Measurements from ENCODE around the gene CRIP1.

CRIP1 gene

GRCh38 chr14:105485739-105486162 is 935 bp upstream of the CRIP1 start:
- no peaks in the 10 kb centered on the region for H4K20me1 ChIP-seq (ENCODE audit: insufficient read depth, low read length)
- no peaks in the 10 kb centered on the region for H3K36me3 ChIP-seq (replicated peaks; ENCODE audit: insufficient read depth, low read length)
- TF ChIP-seq CTCF (IDR thresholded peaks at IDR 0.05; ENCODE audit: low read length) (peak; percentile 17; the same call in 1 of the 2 replicates), EZH2 (optimal IDR thresholded peaks at IDR 0.05; ENCODE audit: low read depth, low read length) (no peak)
- no peak overlapping the region for H2AFZ ChIP-seq (ENCODE audit: low read length)
- no peaks in the 10 kb centered on the region for H3K9me3 ChIP-seq (replicated peaks; ENCODE audit: insufficient read depth, low read length)
- H3K27me3 ChIP-seq (replicated peaks; ENCODE audit: insufficient read depth, low read length): peaks cover 10% of the 10 kb centered on the region; the same call in 1 of the 2 replicates
- no peak overlapping the region for H3K4me3 ChIP-seq (ENCODE audit: low read length)
- no peaks in the 10 kb centered on the region for H3K9me2 ChIP-seq (replicated peaks; ENCODE audit: insufficient read depth, low read length)
- peaks cover 16% of the 10 kb centered on the region for H3K79me2 ChIP-seq (ENCODE audit: low read length)
- H3K27ac ChIP-seq (ENCODE audit: low read length): no peak overlapping the region
- peaks cover 17% of the 10 kb centered on the region; the same call in 1 of the 2 replicates for H3K4me1 ChIP-seq (ENCODE audit: low read length)
- peaks cover 8% of the 10 kb centered on the region; the same call in 1 of the 2 replicates for H3F3A ChIP-seq (ENCODE audit: insufficient read depth, low read length)
- no peak overlapping the region for H3K4me2 ChIP-seq (ENCODE audit: low read depth, low read length)
- DNase-seq: no peak
- H3K9ac ChIP-seq (ENCODE audit: low read length): no peak overlapping the region

GRCh38 chr14:105486974-105487448 is 325 bp downstream of the CRIP1 start:
- Histone ChIP-seq H3K36me3 (replicated peaks; ENCODE audit: insufficient read depth, low read length) (no peaks in the 10 kb centered on the region), H3K27ac (ENCODE audit: low read length) (peak overlapping the region; percentile 66; the same call in 1 of the 2 replicates), H3K4me3 (ENCODE audit: low read length) (peak overlapping the region; percentile 87), H3K4me2 (ENCODE audit: low read depth, low read length) (peak overlapping the region; percentile 87), H3K9me2 (replicated peaks; ENCODE audit: insufficient read depth, low read length) (no peaks in the 10 kb centered on the region), H4K20me1 (ENCODE audit: insufficient read depth, low read length) (0 out of 2 replicates have a peak, but pooled peaks cover 3% of the 10 kb centered on the region), H3K9ac (ENCODE audit: low read length) (peak overlapping the region; percentile 77), H3K27me3 (replicated peaks; ENCODE audit: insufficient read depth, low read length) (peaks cover 10% of the 10 kb centered on the region; the same call in 1 of the 2 replicates), H3K79me2 (ENCODE audit: low read length) (peaks cover 21% of the 10 kb centered on the region), H3K4me1 (ENCODE audit: low read length) (peaks cover 20% of the 10 kb centered on the region), H3K9me3 (replicated peaks; ENCODE audit: insufficient read depth, low read length) (no peaks in the 10 kb centered on the region), H3F3A (ENCODE audit: insufficient read depth, low read length) (peaks cover 8% of the 10 kb centered on the region; the same call in 1 of the 2 replicates), H2AFZ (ENCODE audit: low read length) (peak overlapping the region; percentile 62; the same call in 1 of the 2 replicates)
- no peak for DNase-seq
- TF ChIP-seq EZH2 (optimal IDR thresholded peaks at IDR 0.05; ENCODE audit: low read depth, low read length) (no peak), EZH2phosphoT487 (IDR thresholded peaks at IDR 0.05; ENCODE audit: low read length) (no peak), CTCF (IDR thresholded peaks at IDR 0.05; ENCODE audit: low read length) (no peak)

- Histone ChIP-seq H3K27me3 (replicated peaks; ENCODE audit: insufficient read depth, low read length) (peaks cover 10% of the 10 kb centered on the region; the same call in 1 of the 2 replicates), H3K9me3 (replicated peaks; ENCODE audit: insufficient read depth, low read length) (no peaks in the 10 kb centered on the region), H3F3A (ENCODE audit: insufficient read depth, low read length) (peaks cover 8% of the 10 kb centered on the region; the same call in 1 of the 2 replicates), H3K4me3 (ENCODE audit: low read length) (peak overlapping the region; percentile 87), H3K36me3 (replicated peaks; ENCODE audit: insufficient read depth, low read length) (no peaks in the 10 kb centered on the region), H3K79me2 (ENCODE audit: low read length) (peaks cover 26% of the 10 kb centered on the region), H2AFZ (ENCODE audit: low read length) (peak overlapping the region; percentile 62), H3K9ac (ENCODE audit: low read length) (peak overlapping the region; percentile 77), H3K27ac (ENCODE audit: low read length) (peak overlapping the region; percentile 66; the same call in 1 of the 2 replicates), H3K4me1 (ENCODE audit: low read length) (peaks cover 18% of the 10 kb centered on the region), H3K9me2 (replicated peaks; ENCODE audit: insufficient read depth, low read length) (no peaks in the 10 kb centered on the region), H3K4me2 (ENCODE audit: low read depth, low read length) (peak overlapping the region; percentile 87), H4K20me1 (ENCODE audit: insufficient read depth, low read length) (0 out of 2 replicates have a peak, but pooled peaks cover 4% of the 10 kb centered on the region)
- no peak for TF ChIP-seq EZH2 (optimal IDR thresholded peaks at IDR 0.05; ENCODE audit: low read depth, low read length)
- no peak; the same call in 1 of the 2 replicates for TF ChIP-seq CTCF (IDR thresholded peaks at IDR 0.05; ENCODE audit: low read length)
- no peak for TF ChIP-seq EZH2phosphoT487 (IDR thresholded peaks at IDR 0.05; ENCODE audit: low read length)
- DNase-seq: peak; percentile 56
Measured at GRCh38 chr14:105487449-105487985, 831 bp downstream of the CRIP1 start.

Data from MM.1S (cell line).